Mucosa of descending colon (tissue), 3 donors: ENCODE measurements around the gene FOXR1. TPM values are rescaled to one million over a fixed set of nuclear protein-coding genes. Genes with fewer than 3 reads are reported as not detected.
A peak's percentile ranks its signal among the peaks of the same experiment; 100 is the strongest.
"Not testable (repeated sequence)": the region's sequence is repeated elsewhere in the genome, so short reads cannot be mapped to it uniquely, and the experiment has no call there.

ENCODE experiments used
- ATAC-seq: fragments of 200-7000 bp; cut with Tn5 transposase; one replicate; pipeline ENCODE4 v1.9.1; 2020; ENCODE audit warnings: mild to moderate bottlenecking, moderate library complexity
- DNase-seq, 3 donors: peaks; one replicate each; pipeline ENCODE4 v3.0.0-alpha.2; 2020
- H3K36me3 ChIP-seq: fragments of 200-600 bp; one replicate; pipeline ENCODE4 v1.8.0; 2021; ENCODE audit warnings: low read depth, mild to moderate bottlenecking
- H3K4me1 ChIP-seq: fragments of 200-600 bp; one replicate; pipeline ENCODE4 v1.8.0; 2021; ENCODE audit warnings: low read depth, mild to moderate bottlenecking
- H3K4me3 ChIP-seq: fragments of 200-600 bp; one replicate; pipeline ENCODE4 v1.8.0; 2021; ENCODE audit warnings: mild to moderate bottlenecking
- H3K9me3 ChIP-seq: fragments of 200-600 bp; one replicate; pipeline ENCODE4 v1.8.0; 2021; ENCODE audit warnings: mild to moderate bottlenecking
- CTCF ChIP-seq: fragments of 200-600 bp; IDR thresholded peaks from one replicate; pipeline ENCODE4 v1.8.0; 2022; ENCODE audit warnings: antibody characterized with exemption, mild to moderate bottlenecking
- intact Hi-C, 2 donors: fragments of 100-400 bp; cut with DNase I in 1 of 2; cut with micrococcal nuclease in 1 of 2; formaldehyde crosslinking; loops; one replicate each; pipeline versions ENCODE4 v1.11.0 to v1.11.1; 2022; cut with DNase I, micrococcal nuclease
- total RNA-seq, 3 donors: library from RNA; stranded (reverse); fragmentation: NEBNext Ultra II Directional in 2 of 3; extraction: Animal tissue kit (Norgen Biotek cat#: 25700) in 2 of 3; gene quantifications; one replicate each; pipeline versions ENCODE4 v1.2.1 to v1.2.4, GENCODE V29; 2021 to 2023
- donor health status: DM: no; HTN: no; CAD: no; lungs with moderate emphysema.
- donor health status: DM: no; HTN: no; CAD: no.
- donor health status: DM: no; HTN: yes; CAD: no.

The FOXR1 gene
- total RNA-seq, 3 donors from 2014 or later = not detected

DNA sequence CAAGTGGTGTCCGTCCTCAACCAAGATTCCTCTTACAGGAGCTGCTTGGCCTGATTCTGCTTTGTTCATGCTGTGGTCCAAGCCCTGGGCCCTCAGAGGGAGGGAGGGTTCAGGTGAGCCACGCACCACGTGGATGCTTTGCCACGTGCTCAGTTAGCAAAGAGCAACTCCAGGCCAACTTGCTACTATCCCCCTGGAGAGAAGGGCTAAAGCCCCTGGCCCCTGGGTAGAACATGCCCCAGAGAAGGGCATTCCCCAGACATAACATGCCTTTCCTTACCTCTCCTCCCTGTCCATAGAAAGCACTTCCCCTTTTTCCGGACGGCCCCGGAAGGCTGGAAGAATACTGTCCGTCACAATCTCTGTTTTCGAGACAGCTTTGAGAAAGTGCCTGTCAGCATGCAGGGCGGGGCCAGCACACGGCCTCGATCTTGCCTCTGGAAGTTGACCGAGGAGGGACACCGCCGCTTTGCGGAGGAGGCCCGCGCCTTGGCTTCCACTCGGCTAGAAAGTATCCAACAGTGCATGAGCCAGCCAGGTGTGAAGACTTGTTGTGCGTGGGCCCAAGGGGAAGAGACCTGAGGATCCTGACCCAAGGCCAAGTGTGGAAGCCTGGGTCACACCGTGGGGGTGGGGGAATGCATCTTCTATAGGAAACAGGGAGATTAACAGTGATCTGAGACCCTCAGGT, 8.8 kb downstream of the FOXR1 start:
- no peaks in the 10 kb centered on the region for H3K36me3 ChIP-seq
- no peaks in the 10 kb centered on the region for H3K4me1 ChIP-seq
- TF ChIP-seq CTCF = no peak
- DNase-seq (peak in 2 of 3 donors; percentile 23 to 58), ATAC-seq (peak; percentile 71)
- H3K9me3 ChIP-seq = no peaks in the 10 kb centered on the region
- H3K4me3 ChIP-seq = no peak overlapping the region
- intact Hi-C loops = no loop called here

DNA sequence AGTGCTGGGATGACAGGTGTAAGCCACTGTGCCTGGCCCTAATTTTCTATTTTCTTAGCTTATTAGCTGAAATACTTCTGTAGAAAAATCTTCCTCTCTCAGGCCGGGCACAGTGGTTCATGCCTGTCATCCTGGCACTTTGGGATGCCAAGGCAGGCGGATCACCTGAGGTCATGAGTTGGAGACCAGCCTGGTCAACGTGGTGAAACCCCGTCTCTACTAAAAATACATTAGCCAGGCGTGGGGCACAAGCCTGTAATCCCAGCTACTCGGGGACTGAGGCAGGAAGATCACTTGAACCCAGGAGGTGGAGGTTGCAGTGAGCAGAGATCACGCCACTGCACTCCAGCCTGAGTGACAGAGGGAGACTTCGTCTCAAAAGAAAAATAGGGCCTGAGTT, 12.8 kb downstream of the FOXR1 start:
- H3K4me3 ChIP-seq, DNase-seq, H3K36me3 ChIP-seq, H3K4me1 ChIP-seq, ATAC-seq, intact Hi-C loops, H3K9me3 ChIP-seq: not testable (repeated sequence)

DNA sequence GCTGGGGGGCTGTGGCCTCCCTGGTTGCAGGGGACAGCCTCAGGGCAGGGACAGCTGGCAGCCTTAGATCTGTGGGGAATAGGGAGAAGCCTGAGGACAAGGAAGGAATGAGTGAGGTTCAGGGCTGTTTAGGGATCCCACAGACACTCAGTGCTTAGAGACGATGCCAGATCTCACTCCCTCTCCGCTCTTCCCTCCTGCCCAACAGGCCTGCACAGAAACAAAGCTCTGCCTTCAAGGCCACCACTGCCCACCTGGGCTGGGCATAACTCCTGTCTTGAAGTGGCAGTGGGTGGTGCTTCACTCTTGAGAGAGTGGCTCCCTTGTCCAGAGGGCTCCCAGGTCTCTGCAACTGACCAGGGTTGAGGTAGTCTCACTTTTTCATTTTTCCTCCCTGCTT, 13.3 kb downstream of the FOXR1 start:
- ATAC-seq (no peak), DNase-seq (no peak)
- no peaks in the 10 kb centered on the region for H3K4me1 ChIP-seq
- TF ChIP-seq CTCF = no peak
- intact Hi-C loops = no loop called here
- H3K9me3 ChIP-seq = no peaks in the 10 kb centered on the region
- H3K4me3 ChIP-seq = no peak overlapping the region
- no peaks in the 10 kb centered on the region for H3K36me3 ChIP-seq

GRCh38 chr11:118988280-118988679, 16.7 kb downstream of the FOXR1 start:
- no peaks in the 10 kb centered on the region for H3K9me3 ChIP-seq
- H3K36me3 ChIP-seq = no peaks in the 10 kb centered on the region
- H3K4me1 ChIP-seq = no peaks in the 10 kb centered on the region
- no peak for TF ChIP-seq CTCF
- intact Hi-C loops = no loop called here
- ATAC-seq (no peak), DNase-seq (no peak)
- no peak overlapping the region for H3K4me3 ChIP-seq

GRCh38 chr11:118991486-118992038, 20.0 kb downstream of the FOXR1 start:
- H3K9me3 ChIP-seq, ATAC-seq, H3K4me3 ChIP-seq, intact Hi-C loops, H3K4me1 ChIP-seq, H3K36me3 ChIP-seq, DNase-seq: not testable (repeated sequence)

DNA sequence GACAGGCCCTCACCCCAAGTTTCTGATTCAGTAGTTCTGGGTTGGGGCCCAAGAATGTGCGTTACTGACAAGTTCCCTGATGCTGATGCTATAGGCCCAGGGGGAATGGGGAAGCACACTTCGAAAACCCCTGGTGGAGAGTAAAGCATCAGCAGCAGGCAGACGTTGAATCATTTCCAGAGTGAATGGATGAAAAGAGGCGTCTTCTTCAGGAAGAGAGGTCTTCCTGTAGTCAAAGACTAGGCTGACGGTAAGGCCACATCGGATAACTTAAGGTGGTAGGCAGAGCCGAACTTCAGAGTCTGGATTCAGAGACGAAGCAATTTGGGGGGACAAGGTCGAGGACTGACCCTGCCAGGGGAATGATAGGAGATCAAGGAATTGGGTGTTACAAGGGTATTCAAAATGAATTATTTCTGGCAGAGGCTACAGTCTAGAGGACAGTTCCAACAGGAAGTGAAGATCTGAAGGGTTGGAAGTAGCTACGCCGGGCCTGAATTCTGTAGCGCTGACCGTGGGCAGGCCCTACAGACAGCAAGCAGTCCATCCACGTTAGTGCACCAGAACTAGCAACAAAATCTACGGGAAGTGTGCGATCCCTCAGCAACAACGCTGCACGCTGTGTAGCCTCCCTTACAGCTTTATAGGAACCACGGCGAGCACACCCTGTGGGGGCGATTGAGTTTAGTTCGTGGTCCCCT, 25.5 kb downstream of the FOXR1 start:
- Histone ChIP-seq H3K4me1 (peaks cover 5% of the 10 kb centered on the region), H3K9me3 (no peaks in the 10 kb centered on the region), H3K4me3 (peak overlapping the region; percentile 78), H3K36me3 (no peaks in the 10 kb centered on the region)
- DNase-seq = no peak
- intact Hi-C loops = no loop called here
- no peak for TF ChIP-seq CTCF
- ATAC-seq = peak; percentile 26
